GM12864 (cell line): Measurements from ENCODE around the gene CAMSAP1.

Experiments
- DNase-seq: peaks from one replicate; pipeline ENCODE4 v3.0.0-alpha.2; 2011; ENCODE audit warnings: low read depth
- H3K4me3 ChIP-seq: 2 replicates; pipeline ENCODE4 v1.5.1; 2011; ENCODE audit warnings: mild to moderate bottlenecking, low read depth, low read length, control low read depth
- TF ChIP-seq, protein P1 (sequence below): IDR thresholded peaks from 2 replicates; pipeline ENCODE4 v1.5.1; 2011; ENCODE audit warnings: low read depth, mild to moderate bottlenecking, moderate library complexity, low read length, control low read depth, inconsistent platforms; ENCODE audit errors: missing control alignments

CAMSAP1 gene

GRCh38 chr9:135819905-135820304 is 87.4 kb downstream of the CAMSAP1 start:
- TF ChIP-seq, protein P1, sequence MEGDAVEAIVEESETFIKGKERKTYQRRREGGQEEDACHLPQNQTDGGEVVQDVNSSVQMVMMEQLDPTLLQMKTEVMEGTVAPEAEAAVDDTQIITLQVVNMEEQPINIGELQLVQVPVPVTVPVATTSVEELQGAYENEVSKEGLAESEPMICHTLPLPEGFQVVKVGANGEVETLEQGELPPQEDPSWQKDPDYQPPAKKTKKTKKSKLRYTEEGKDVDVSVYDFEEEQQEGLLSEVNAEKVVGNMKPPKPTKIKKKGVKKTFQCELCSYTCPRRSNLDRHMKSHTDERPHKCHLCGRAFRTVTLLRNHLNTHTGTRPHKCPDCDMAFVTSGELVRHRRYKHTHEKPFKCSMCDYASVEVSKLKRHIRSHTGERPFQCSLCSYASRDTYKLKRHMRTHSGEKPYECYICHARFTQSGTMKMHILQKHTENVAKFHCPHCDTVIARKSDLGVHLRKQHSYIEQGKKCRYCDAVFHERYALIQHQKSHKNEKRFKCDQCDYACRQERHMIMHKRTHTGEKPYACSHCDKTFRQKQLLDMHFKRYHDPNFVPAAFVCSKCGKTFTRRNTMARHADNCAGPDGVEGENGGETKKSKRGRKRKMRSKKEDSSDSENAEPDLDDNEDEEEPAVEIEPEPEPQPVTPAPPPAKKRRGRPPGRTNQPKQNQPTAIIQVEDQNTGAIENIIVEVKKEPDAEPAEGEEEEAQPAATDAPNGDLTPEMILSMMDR, result peak; percentile 5
- H3K4me3 ChIP-seq, result no peak overlapping the region
- no peak for DNase-seq

DNA sequence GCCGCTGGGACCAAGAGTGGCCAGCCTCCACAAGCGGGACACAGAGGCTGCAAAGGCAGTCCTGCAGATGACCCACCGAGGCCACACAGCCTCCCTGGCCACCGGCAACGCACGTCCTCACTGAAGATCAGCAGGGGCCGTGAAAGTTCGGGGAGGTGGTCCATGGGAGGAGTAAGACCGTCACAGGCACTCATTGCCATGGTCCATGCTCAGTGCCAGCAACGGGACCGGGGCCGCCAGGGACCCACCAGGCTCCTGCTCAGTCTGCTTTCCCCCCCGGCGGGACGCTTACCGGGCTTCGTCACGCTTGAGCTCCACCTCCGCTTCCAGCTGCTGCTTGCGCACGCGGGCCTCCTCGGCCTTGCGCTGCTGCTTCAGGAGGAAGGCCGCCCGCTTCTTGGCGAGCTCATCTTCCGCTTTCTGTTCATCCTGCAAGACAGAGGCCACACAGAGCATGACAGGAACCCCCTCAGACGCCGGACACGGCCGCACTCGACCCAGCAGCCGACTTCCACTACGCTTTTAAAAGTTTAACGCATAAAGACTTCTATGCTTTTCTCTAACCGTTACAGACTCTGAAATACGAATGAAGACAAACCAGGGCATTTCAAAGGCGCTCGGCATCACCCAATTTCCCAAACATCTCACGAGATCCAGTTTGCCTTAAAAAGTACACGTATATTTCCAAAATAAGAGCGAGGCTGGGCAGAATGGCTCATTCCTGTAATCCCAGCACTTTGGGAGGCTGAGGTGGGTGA is 88.4 kb downstream of the CAMSAP1 start:
- no peak for DNase-seq
- TF ChIP-seq, protein P1, result no peak
- no peak overlapping the region for H3K4me3 ChIP-seq

DNA sequence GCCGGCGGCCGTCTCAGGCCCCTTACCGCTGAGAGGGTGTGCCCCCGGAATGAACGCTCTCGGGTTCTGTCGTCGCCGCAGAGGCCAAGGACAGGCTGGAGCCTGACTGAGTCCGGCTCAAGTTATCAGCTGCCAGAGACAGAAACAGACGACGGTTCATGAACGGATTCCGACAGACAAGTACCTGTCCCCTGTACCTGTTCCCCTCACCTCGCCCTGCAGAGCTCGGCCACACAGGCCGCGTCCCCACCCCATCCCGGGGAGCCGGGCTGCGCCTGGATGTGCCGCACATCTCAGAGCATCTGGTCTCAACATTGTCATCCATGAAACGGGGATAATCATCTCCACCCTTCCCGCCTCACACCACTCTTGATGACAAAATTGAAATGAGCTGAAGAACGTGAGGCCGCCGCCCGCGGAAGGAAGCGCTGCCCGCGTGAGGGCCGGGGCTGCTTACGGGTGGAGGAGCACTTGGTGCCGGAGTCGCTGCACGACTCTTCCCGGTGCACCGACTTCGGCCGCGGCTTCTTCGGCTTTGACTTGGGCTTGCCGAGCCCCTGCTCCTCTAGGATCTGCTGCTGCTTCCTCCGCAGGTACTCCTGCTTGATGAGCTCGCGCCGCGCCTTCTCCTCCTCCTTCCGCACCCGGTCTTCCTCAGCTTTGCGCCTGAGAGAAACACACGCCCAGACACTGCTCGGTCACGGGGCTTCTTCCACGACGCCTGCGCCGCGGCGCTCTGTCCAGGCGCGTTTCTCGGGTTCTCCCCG is 89.2 kb downstream of the CAMSAP1 start:
- DNase-seq, result no peak
- H3K4me3 ChIP-seq, result no peak overlapping the region
- TF ChIP-seq, protein P1, result no peak

DNA sequence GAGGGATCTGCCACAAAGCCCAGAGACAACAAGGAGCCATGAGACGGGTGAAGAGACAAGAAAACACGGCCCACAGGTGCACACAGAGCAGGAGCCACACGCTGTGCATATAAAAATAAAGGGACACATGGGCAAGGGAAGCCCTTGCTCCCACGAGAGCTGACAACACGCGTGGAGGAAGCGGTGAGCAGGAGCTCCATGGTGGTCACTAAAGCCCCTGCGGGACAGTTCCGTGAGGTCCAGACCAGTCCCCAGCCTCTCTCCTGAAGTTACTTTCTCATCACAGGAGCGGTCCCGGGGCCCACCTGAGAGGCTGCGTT is 90.7 kb downstream of the CAMSAP1 start:
- TF ChIP-seq, protein P1, result no peak
- no peak for DNase-seq

DNA sequence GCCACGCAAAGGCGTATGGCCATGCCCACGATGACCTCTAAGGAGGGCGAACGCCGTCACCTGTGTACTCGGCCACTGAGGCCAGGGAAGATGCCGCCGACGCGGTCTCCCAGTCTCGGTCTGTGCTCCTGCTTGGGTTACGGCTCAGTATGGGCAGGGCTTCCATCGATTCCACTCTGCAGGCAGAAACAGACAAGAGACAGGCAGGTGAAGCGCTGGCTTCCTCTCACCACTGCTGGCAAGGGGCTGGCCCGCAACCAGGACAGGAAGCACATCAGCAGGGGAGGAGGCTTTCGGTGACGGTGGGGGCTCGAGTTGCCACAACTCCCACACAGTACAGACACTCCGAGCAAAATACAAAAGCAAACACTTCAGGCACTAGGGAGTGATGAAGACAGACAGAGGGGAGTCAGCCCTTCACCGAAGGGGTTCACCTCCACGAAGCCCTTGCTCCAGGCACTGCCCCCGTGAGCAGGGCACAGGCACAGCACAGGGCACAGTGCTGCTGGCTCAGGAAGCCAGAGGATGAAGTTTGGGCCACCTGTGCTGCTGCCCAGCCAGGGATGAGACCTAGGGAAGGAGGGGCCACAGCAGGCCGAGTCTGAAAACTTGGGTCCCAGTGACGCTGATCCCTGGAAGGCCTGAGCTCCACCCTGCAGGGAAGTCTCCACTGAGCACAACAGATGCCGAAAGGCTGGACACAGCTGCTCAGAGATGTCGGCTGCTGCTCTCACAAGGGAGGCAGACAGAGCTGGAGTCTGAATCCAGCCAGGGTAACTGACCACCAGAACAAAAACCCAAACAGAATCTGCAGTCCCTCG is 91.3 kb downstream of the CAMSAP1 start:
- no peak overlapping the region for H3K4me3 ChIP-seq
- DNase-seq, result no peak
- TF ChIP-seq, protein P1, result no peak

More for the DNA sequence above, 90.7 kb downstream of the CAMSAP1 start:
- H3K4me3 ChIP-seq, result no peak overlapping the region

- TF ChIP-seq, protein P1, result no peak
- DNase-seq, result no peak
- H3K4me3 ChIP-seq, result no peak overlapping the region
Measured at GRCh38 chr9:135815413-135815812, 91.9 kb downstream of the CAMSAP1 start.
